Ascending aorta (tissue), 2 donors: ENCODE measurements around the gene TBX10. TPM values are rescaled to one million over a fixed set of nuclear protein-coding genes. Genes with fewer than 3 reads are reported as not detected.

Source experiments
- DNase-seq, 2 donors: peaks; one replicate each; pipeline ENCODE4 v3.0.0-alpha.2; 2019; ENCODE audit warnings: low spot score in 2 of 2
- H3K27ac ChIP-seq, 2 donors: fragments of 200-600 bp; sonication (generic); one replicate each; pipeline ENCODE4 v1.5.1; 2016 to 2017; ENCODE audit warnings: mild to moderate bottlenecking in 1 of 2
- H3K27me3 ChIP-seq: fragments of 200-600 bp; sonication (generic); one replicate; pipeline ENCODE4 v1.5.1; 2017
- H3K36me3 ChIP-seq, 2 donors: fragments of 200-600 bp; sonication (generic); one replicate each; pipeline ENCODE4 v1.5.1; 2016
- H3K4me1 ChIP-seq, 2 donors: fragments of 200-600 bp; sonication (generic); one replicate each; pipeline ENCODE4 v1.5.1; 2016 to 2017; ENCODE audit warnings: mild to moderate bottlenecking in 1 of 2
- H3K4me3 ChIP-seq, 2 donors: fragments of 200-600 bp; sonication (generic); one replicate each; pipeline ENCODE4 v1.5.1; 2016 to 2017; ENCODE audit warnings: mild to moderate bottlenecking in 1 of 2
- H3K9me3 ChIP-seq, 2 donors: fragments of 200-600 bp; sonication (generic); one replicate each; pipeline ENCODE4 v1.5.1; 2016
- CTCF ChIP-seq, 3 experiments: fragments of 200-600 bp in 2 of 3; fragments of 450-650 bp in 1 of 3; sonication (generic) in 2 of 3; IDR thresholded peaks; one replicate each; pipeline ENCODE4 v1.5.1; 2016 to 2019; ENCODE audit warnings: antibody characterized with exemption in 3 of 3, mild to moderate bottlenecking in 1 of 3, moderate library complexity in 1 of 3
- intact Hi-C: fragments of 100-400 bp; cut with DNase I; formaldehyde crosslinking; loops from one replicate; pipeline ENCODE4 v1.15.1; 2023
- total RNA-seq: library from RNA; depleted of rRNA; stranded (reverse); fragments of >200 nt; gene quantifications from one replicate; pipeline ENCODE4 v1.1.0, GENCODE V29; 2016

The TBX10 gene
- total RNA-seq, 1 donor from 2014 or later, result not detected

- H3K4me1 ChIP-seq, result peaks cover 0 to 9% of the 10 kb centered on the region in 2 donors
- TF ChIP-seq CTCF (IDR thresholded peaks at IDR 0.05), result no peak
- H3K9me3 ChIP-seq, result no peaks in the 10 kb centered on the region
- no peak for DNase-seq
- no peak overlapping the region for H3K27ac ChIP-seq
- H3K36me3 ChIP-seq, result no peaks in the 10 kb centered on the region
- H3K4me3 ChIP-seq, result no peak overlapping the region
- intact Hi-C loops, result no loop called here
- no peaks in the 10 kb centered on the region for H3K27me3 ChIP-seq
Observed at GRCh38 chr11:67652965-67653845, 13.6 kb upstream of the TBX10 start.

GRCh38 chr11:67651976-67652781 is 12.6 kb upstream of the TBX10 start:
- no peak for TF ChIP-seq CTCF (IDR thresholded peaks at IDR 0.05)
- no peak overlapping the region for H3K27ac ChIP-seq
- no peaks in the 10 kb centered on the region for H3K9me3 ChIP-seq
- H3K4me1 ChIP-seq, result peaks cover 0 to 3% of the 10 kb centered on the region in 2 donors
- peaks cover 2% of the 10 kb centered on the region for H3K27me3 ChIP-seq
- H3K36me3 ChIP-seq, result no peaks in the 10 kb centered on the region
- intact Hi-C loops, result no loop called here
- no peak overlapping the region for H3K4me3 ChIP-seq
- no peak for DNase-seq

GRCh38 chr11:67649634-67650510 is 10.3 kb upstream of the TBX10 start:
- H3K36me3 ChIP-seq, result no peaks in the 10 kb centered on the region
- no peak overlapping the region for H3K27ac ChIP-seq
- intact Hi-C loops, result no loop called here
- TF ChIP-seq CTCF (IDR thresholded peaks at IDR 0.05), result no peak
- H3K27me3 ChIP-seq, result peaks cover 4% of the 10 kb centered on the region
- H3K4me1 ChIP-seq, result no peaks in the 10 kb centered on the region
- H3K9me3 ChIP-seq, result no peaks in the 10 kb centered on the region
- H3K4me3 ChIP-seq, result peak overlapping the region in 1 of 2 donors; percentile 26
- no peak for DNase-seq

- DNase-seq, result no peak
Observed at GRCh38 chr11:67648796-67649613, 9.4 kb upstream of the TBX10 start.

More at GRCh38 chr11:67648796-67649613, 9.4 kb upstream of the TBX10 start:
- Histone ChIP-seq H3K36me3 (no peaks in the 10 kb centered on the region), H3K4me1 (no peaks in the 10 kb centered on the region), H3K4me3 (no peak overlapping the region), H3K9me3 (no peaks in the 10 kb centered on the region), H3K27me3 (peaks cover 4% of the 10 kb centered on the region), H3K27ac (no peak overlapping the region)
- TF ChIP-seq CTCF (IDR thresholded peaks at IDR 0.05), result no peak
- intact Hi-C loops, result no loop called here
